HL-60 (cell line): Measurements from ENCODE around the gene PTPRN2.

Experiments used
- POLR2AphosphoS5 ChIP-seq: IDR thresholded peaks from 2 replicates; pipeline ENCODE4 v1.6.1; 2012; ENCODE audit warnings: low read depth
- TF ChIP-seq, protein P1 (sequence below): IDR thresholded peaks from one replicate; pipeline ENCODE4 v1.5.1; 2011; ENCODE audit warnings: low read length, control low read depth, inconsistent platforms; ENCODE audit not compliant: insufficient read depth

DNA sequence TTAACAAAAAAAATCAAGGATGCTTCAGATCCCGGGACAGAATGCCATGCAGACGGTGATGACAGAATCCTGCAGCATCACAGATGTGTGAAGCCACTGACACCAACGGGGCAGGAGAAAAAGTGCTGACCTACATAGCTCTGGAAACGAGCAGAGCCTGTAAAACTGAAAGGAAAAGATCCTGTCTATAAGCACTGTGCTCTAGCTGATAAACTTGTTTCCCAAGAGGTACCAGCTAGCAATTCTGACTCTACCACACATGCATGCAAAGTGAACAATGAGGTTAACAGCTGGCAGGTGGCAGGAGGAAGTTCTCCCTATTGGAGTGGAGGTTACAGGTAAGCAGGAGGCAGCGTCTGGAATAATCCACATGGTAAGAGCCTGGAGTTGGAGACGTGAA, 75.6 kb downstream of the PTPRN2 start:
- TF ChIP-seq, protein P1, sequence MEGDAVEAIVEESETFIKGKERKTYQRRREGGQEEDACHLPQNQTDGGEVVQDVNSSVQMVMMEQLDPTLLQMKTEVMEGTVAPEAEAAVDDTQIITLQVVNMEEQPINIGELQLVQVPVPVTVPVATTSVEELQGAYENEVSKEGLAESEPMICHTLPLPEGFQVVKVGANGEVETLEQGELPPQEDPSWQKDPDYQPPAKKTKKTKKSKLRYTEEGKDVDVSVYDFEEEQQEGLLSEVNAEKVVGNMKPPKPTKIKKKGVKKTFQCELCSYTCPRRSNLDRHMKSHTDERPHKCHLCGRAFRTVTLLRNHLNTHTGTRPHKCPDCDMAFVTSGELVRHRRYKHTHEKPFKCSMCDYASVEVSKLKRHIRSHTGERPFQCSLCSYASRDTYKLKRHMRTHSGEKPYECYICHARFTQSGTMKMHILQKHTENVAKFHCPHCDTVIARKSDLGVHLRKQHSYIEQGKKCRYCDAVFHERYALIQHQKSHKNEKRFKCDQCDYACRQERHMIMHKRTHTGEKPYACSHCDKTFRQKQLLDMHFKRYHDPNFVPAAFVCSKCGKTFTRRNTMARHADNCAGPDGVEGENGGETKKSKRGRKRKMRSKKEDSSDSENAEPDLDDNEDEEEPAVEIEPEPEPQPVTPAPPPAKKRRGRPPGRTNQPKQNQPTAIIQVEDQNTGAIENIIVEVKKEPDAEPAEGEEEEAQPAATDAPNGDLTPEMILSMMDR, result no peak
- no peak for TF ChIP-seq POLR2AphosphoS5
